Smooth muscle cell of the brain vasculature (primary cell): ENCODE measurements around the gene CCR1.
"Not testable (repeated sequence)": the region's sequence is repeated elsewhere in the genome, so short reads cannot be mapped to it uniquely, and the experiment has no call there.

Source experiments
- DNase-seq: peaks from one replicate; pipeline ENCODE4 v3.0.0-alpha.2; 2012; ENCODE audit warnings: low read depth, low spot score

The CCR1 gene

DNA sequence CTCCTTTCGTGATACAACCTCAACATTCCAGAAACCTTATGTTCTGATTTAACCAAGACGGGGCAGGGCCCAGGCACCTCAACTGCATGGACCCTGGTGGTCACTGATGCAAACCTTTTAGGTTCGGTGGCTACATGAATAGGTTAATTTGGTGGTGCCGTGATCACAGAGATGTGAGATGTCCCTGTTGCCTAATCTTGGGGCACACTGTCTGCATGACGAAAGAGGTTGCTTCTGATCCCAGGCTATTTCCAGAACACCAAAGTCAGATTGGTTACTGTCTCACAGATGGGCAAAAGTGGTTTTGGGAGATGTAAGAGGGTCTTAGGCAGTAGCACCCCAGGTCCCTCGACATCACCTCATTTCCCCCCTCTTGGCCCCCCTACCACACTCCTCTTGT lies 4.0 kb upstream of the CCR1 start:
- no peak for DNase-seq

DNA sequence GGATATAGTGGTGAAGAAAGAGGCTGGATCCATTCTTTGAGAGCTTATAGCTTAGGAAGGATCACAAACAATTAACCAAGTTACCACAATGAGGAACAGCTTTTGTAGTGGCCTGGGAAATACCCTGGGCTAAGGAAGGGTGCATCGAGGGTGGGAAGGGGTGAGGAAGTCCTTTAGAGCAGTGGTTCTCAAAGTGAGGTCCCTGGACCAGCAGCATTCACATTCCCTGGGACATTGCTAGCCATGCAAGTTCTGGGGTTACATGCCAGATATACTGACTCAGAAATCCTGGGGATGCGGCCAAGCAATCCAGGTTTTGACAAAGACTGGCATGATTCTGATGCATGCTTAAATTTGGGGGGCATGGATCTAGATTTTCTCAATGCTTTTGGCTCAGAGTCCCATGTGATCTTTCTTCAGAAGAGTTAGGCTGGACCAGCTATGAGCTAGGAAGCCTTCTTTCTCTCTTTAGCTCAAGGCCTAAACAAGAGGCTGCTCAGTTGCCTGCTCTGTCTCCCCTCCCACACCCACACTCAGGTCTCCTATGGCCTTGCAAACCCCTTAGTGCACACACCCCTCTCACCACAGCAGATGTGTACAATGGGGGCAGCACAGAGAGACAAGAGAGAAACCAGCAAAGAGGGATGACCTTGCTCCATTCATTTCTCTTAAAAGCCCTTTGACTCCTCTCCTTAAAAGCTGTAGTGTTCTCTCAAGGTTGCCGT lies 1.8 kb upstream of the CCR1 start:
- DNase-seq, result no peak

DNA sequence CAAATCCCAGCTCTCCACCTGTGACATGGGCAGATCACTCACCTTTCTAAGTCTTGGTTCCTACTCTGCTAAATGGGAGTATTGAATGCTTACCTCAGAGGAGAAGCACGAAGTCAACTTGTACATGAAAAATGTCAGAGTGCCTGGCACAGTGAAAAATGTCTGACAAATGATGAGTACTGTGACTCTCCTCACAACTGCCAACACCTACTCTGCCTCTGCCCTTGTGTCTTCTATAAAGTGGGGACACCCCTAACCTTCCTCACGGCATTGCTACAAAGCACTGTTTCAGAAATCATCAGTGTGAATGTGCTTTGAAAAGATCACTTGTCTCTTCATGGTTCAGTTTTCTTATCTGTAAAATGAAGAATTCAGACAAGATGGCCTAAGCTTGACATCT lies 940 bp upstream of the CCR1 start:
- no peak for DNase-seq

- DNase-seq, result not testable (repeated sequence)
Observed at GRCh38 chr3:46207514-46207913, 599 bp downstream of the CCR1 start.

- no peak for DNase-seq
Observed at GRCh38 chr3:46206282-46207015, 1.7 kb downstream of the CCR1 start.

DNA sequence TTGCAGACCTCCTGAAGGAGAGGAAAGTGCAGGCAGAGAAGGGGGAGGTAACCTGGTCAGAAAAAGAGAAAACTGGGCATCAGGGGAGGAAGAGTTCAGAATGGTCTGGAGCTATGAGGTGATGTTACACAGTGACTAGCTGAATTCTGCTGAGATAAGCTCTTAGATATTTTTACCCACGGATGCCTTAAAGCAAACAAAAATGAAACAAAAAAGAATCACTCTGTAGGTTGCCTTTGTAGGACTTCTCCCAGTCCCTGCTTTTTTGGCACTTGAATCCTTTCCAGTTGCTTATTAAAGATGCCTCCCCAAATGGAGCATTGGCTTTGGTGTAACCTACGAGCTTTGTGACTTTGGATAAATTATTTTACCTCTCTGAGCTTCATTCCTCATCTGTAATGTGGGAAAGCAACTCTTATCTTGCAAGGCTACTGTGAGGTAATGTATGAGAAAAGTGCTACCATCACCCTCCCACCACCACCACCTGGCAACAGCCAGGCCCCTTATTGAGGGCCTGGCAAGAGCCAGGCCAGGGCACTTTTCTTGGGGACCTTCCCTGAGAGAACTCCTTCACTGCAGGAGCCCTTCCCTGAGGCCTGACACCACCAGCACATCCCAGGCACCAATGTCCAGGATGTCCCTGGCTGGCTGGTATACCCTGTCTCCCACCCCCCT lies 2.7 kb downstream of the CCR1 start:
- DNase-seq, result no peak

GRCh38 chr3:46203681-46204080 lies 4.4 kb downstream of the CCR1 start:
- no peak for DNase-seq

GRCh38 chr3:46202535-46202934 lies 5.6 kb downstream of the CCR1 start:
- DNase-seq, result no peak

DNA sequence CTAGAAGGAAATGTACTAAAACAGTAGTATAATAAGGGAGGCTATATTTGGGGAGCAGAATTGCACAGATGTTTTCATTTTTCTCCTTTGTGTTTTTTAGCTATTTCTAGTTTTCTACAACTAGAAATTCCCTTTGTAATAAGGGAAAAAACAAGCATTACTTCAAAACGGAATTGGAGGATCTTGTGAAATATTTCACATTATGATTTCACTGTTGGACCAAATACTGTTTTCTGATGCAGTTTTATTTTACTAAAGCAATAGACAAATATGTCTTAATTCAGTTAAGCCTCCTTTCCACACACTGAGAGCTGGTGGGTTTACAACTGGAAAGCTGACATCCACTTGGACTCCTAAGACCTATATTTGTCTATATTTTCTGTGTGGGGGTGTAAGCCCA lies 7.3 kb downstream of the CCR1 start:
- no peak for DNase-seq

DNA sequence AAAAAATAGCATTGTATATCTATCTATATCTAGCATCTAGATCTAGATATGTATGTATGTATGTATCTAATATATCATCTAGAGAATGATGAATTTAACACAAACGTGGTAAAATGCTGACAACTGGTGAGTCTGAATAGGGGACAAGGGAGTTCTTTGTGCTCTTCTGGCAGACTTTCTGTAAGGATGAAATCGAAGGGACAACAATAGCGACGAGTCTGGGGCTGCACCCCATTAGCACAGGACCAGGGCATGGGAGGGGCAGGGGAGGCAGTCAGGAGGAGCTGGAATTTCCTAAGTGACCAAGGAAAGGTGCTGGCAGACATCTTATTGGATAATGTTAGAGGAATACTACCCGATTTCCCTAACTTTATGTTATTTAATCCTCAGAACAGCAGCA lies 7.9 kb downstream of the CCR1 start:
- no peak for DNase-seq

DNA sequence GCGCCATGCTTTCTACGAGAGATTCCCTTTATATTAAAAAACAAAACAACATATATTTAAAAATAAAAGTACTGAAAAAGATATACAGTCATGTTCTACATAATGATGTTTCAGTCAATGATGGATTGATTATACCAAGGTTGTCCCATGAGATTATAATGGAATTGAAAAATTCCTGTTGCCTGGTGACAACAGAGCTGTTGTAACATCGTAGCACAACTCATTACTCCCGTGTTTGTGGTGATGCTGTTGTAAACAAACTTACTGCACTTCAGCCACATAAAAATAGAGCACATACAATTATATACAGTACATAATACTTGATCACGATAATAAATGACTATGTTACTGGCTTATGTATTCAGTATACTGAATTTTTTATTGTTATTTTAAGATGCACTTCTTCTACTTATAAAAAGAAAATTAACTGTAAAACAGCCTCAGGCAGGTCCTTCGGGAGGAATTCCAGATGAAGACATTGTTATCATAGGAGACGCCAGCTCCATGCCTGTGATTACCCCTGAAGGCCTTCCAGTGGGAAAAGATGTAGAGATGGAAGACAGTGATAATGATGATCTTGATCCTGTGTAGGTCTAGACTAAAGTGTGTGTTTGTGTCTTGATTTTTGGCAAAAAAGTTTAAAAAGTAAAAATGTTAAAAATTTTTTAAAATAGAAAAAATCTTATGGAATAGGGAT lies 11.7 kb downstream of the CCR1 start:
- DNase-seq, result no peak

- DNase-seq, result no peak
Observed at GRCh38 chr3:46194868-46195553, 13.1 kb downstream of the CCR1 start.

GRCh38 chr3:46193436-46193835 lies 14.7 kb downstream of the CCR1 start:
- no peak for DNase-seq

DNA sequence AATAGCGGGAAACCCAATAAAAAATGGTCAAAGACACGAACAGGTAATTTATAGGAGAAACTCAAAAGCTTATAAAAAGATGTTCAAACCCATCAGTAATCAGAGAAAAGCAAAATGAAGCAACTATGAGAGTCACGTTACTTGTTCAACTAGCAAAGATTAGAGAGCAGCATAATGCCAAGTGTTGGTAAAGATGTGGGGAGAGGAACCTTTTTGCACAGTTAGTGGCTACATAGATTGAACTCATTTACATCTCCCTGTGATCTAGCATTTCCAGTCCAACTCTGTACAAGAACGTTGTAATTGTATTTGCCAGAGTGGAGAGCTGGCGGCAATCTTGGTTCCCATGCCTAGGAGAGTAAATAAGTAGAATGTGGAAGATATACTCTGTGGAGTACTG lies 15.2 kb downstream of the CCR1 start:
- no peak for DNase-seq

- DNase-seq, result no peak
Observed at GRCh38 chr3:46191730-46192129, 16.4 kb downstream of the CCR1 start.

DNA sequence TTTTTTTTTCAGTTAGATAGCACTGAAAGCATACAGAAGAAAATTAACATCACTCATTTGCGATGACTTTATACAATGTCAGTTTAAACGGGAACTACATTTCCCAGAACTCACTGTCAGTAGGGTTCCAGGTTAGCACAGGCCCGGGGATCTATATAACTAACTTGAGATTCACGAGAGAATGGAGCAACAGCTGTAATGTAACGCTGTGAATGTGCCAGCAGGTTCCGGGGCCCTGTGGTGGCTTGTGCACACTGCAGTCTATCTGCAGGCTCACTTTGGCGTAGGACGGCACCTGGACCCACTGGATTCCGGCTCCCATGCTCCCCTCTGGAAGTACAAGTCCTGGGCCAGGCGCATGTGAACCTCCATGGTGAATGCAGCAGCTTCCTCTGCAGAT lies 19.4 kb downstream of the CCR1 start:
- DNase-seq, result no peak

- DNase-seq, result no peak
Observed at GRCh38 chr3:46187876-46188275, 20.2 kb downstream of the CCR1 start.

GRCh38 chr3:46187341-46187700 lies 20.8 kb downstream of the CCR1 start:
- no peak for DNase-seq

- DNase-seq, result no peak
Observed at GRCh38 chr3:46186471-46187340, 21.4 kb downstream of the CCR1 start.

DNA sequence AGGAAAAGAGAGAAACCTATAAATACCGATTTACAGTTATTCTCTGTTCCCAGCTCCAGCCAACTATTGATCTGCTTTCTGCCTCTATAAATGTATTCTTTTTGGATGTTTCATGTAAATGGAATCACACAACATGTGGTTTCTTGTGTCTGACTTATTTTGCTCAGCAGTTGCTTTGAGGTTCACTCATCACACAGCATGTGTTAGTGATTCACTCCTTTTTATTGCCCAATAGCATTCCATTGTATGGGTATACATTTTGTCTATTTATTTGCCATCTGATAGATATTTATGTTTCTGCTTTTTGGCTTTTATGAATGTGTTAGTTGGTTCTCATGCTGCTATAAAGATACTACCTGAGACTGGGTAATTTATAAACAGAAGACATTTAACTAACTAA lies 23.6 kb downstream of the CCR1 start:
- DNase-seq, result peak; percentile 24

GRCh38 chr3:46183330-46183729 lies 24.8 kb downstream of the CCR1 start:
- no peak for DNase-seq
